Spleen (tissue), 7 donors: ENCODE results near the gene PHF21B.

Experiments
- POLR2A ChIP-seq, 3 donors: fragments of 450-650 bp; IDR thresholded peaks; one replicate each; pipeline ENCODE4 v1.5.1; 2017; ENCODE audit warnings: antibody characterized with exemption in 3 of 3, mild to moderate bottlenecking in 1 of 3
- POLR2AphosphoS5 ChIP-seq, 3 donors: sonication (generic); formaldehyde crosslinking; IDR thresholded peaks; one replicate each; pipeline ENCODE4 v1.5.1; 2017; ENCODE audit warnings: antibody characterized with exemption in 3 of 3
- TF ChIP-seq, protein P1 (sequence below), 11 experiments: fragments of 200-600 bp in 7 of 11; fragments of 450-650 bp in 4 of 11; sonication (generic) in 4 of 11; IDR thresholded peaks in 8 of 11; conservative IDR thresholded peaks in 3 of 11; 1 replicate in 7 of 11; 2 replicates in 4 of 11; pipeline versions ENCODE4 v1.4.0 to v1.8.0; 2016 to 2021; ENCODE audit warnings: antibody characterized with exemption in 11 of 11, inconsistent platforms in 4 of 11, mild to moderate bottlenecking in 1 of 11
- donor health status: DM: no; HTN: no; CAD: no; lungs with moderate emphysema.
- donor health status: DM: no; HTN: no; CAD: no.
- donor health status: DM: no; HTN: no; CAD: no.

GRCh38 chr22:44926491-44927415 lies 83.1 kb downstream of the PHF21B start:
- TF ChIP-seq, protein P1, sequence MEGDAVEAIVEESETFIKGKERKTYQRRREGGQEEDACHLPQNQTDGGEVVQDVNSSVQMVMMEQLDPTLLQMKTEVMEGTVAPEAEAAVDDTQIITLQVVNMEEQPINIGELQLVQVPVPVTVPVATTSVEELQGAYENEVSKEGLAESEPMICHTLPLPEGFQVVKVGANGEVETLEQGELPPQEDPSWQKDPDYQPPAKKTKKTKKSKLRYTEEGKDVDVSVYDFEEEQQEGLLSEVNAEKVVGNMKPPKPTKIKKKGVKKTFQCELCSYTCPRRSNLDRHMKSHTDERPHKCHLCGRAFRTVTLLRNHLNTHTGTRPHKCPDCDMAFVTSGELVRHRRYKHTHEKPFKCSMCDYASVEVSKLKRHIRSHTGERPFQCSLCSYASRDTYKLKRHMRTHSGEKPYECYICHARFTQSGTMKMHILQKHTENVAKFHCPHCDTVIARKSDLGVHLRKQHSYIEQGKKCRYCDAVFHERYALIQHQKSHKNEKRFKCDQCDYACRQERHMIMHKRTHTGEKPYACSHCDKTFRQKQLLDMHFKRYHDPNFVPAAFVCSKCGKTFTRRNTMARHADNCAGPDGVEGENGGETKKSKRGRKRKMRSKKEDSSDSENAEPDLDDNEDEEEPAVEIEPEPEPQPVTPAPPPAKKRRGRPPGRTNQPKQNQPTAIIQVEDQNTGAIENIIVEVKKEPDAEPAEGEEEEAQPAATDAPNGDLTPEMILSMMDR (IDR thresholded peaks at IDR 0.05 in 8 of 11, conservative IDR thresholded peaks at IDR 0.05 in 3 of 11): no peak
- TF ChIP-seq POLR2AphosphoS5 (IDR thresholded peaks at IDR 0.05): no peak
- TF ChIP-seq POLR2A (IDR thresholded peaks at IDR 0.05): no peak
